Measurements from ENCODE around the gene KDM3B.
A peak's percentile ranks its signal among the peaks of the same experiment; 100 is the strongest.

Gene KDM3B

DNA sequence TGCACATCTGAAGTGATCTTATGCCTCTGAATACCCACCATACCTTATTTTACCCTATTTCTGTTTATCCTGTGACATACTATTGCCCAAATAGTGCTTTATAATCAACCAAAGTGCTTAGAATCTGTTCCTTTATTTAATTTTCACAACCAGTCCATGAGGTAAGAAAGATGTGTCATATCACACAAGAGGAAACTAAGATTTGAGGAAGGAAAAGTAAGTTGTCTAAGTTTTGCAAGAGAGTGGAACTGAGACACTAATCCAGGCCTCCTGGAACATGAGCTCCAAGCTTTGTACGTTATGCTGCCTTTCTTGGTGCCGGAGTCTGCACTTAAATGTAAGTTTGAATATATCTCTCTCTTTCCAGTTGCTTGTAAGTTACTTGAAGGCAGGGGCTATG is 17.2 kb downstream of the KDM3B start:
- TF ChIP-seq, protein P1, sequence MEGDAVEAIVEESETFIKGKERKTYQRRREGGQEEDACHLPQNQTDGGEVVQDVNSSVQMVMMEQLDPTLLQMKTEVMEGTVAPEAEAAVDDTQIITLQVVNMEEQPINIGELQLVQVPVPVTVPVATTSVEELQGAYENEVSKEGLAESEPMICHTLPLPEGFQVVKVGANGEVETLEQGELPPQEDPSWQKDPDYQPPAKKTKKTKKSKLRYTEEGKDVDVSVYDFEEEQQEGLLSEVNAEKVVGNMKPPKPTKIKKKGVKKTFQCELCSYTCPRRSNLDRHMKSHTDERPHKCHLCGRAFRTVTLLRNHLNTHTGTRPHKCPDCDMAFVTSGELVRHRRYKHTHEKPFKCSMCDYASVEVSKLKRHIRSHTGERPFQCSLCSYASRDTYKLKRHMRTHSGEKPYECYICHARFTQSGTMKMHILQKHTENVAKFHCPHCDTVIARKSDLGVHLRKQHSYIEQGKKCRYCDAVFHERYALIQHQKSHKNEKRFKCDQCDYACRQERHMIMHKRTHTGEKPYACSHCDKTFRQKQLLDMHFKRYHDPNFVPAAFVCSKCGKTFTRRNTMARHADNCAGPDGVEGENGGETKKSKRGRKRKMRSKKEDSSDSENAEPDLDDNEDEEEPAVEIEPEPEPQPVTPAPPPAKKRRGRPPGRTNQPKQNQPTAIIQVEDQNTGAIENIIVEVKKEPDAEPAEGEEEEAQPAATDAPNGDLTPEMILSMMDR (IDR thresholded peaks at IDR 0.05; ENCODE audit: low read depth, low read length): no peak
- peak; percentile 54; the same call in 1 of the 2 replicates for TF ChIP-seq MYC (IDR thresholded peaks at IDR 0.05; ENCODE audit: low read depth, low read length)
- TF ChIP-seq POLR2A (IDR thresholded peaks at IDR 0.05; ENCODE audit: extremely low read depth, insufficient read length): no peak
- TF ChIP-seq, protein P2, sequence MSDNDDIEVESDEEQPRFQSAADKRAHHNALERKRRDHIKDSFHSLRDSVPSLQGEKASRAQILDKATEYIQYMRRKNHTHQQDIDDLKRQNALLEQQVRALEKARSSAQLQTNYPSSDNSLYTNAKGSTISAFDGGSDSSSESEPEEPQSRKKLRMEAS (IDR thresholded peaks at IDR 0.05; ENCODE audit: low read depth, low read length): 0 out of 2 replicates have a peak, but pooled peaks have one; percentile 13
- H3K4me3 ChIP-seq (ENCODE audit: low read depth, low read length): no peak overlapping the region
- DNase-seq (ENCODE audit: low read depth): peak; percentile 68

DNA sequence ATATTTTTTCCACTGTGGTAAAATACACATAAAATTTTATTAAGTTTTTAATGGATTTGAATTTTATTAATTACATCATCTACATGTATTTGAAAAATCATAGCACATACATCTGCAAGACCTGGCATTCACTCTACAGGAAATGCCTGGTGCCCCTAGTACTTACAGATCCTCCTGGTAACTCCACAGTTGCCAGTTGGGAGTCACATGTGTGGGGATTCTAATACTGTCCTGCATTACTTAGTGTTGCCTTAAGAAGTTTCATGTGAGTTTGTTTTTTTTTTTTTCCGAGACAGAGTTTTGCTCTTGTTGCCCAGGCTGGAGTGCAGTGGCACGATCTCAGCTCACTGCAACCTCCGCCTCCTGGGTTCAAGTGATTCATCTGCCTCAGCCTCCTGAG is 18.1 kb downstream of the KDM3B start:
- no peak overlapping the region for H3K4me3 ChIP-seq (ENCODE audit: low read depth, low read length)
- DNase-seq (ENCODE audit: low read depth): peak; percentile 8
- TF ChIP-seq, protein P1 (IDR thresholded peaks at IDR 0.05; ENCODE audit: low read depth, low read length): no peak
- TF ChIP-seq, protein P2 (IDR thresholded peaks at IDR 0.05; ENCODE audit: low read depth, low read length): no peak
- no peak for TF ChIP-seq POLR2A (IDR thresholded peaks at IDR 0.05; ENCODE audit: extremely low read depth, insufficient read length)
- TF ChIP-seq MYC (IDR thresholded peaks at IDR 0.05; ENCODE audit: low read depth, low read length): no peak

DNA sequence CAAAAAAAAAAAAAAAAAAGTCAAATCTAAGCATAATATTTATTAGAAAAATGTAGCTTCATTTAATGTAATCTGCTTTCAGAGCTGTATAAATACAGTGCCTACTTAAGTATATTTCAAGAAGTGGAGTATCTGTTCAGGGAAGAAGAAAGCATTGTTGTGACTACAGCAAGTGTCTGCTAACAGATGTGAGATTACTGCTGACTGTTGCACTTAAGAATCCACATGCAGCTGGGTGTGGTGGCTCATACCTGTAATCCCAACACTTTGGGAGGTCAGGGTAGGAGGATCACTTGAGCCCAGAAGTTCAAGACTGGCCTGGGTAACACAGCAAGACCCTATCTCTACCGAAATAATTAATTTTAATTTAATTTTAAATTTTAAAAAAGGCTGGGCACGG is 19.0 kb downstream of the KDM3B start:
- TF ChIP-seq, protein P1 (IDR thresholded peaks at IDR 0.05; ENCODE audit: low read depth, low read length): no peak
- no peak for TF ChIP-seq POLR2A (IDR thresholded peaks at IDR 0.05; ENCODE audit: extremely low read depth, insufficient read length)
- TF ChIP-seq, protein P2 (IDR thresholded peaks at IDR 0.05; ENCODE audit: low read depth, low read length): no peak
- TF ChIP-seq MYC (IDR thresholded peaks at IDR 0.05; ENCODE audit: low read depth, low read length): no peak
- DNase-seq (ENCODE audit: low read depth): no peak
- H3K4me3 ChIP-seq (ENCODE audit: low read depth, low read length): no peak overlapping the region

DNA sequence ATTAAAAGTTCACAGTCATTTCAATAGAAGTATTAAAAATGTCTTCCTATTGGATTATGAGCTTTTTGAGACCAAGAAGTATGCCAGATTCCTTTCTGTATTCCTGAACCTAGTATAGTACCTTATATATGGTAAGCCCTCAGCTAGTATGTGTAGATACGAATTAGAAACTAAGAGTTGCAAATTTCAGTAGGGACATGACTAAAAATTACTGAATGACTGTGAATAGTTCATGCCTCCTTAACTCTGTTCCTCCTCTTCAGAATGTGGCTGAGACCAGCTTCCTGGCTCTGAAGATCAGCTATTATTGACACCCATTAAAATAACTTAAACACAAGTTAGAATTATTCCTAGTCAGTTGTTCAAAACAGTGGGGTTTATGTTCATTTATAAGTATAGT is 19.7 kb downstream of the KDM3B start:
- TF ChIP-seq, protein P1 (IDR thresholded peaks at IDR 0.05; ENCODE audit: low read depth, low read length): no peak
- TF ChIP-seq MYC (IDR thresholded peaks at IDR 0.05; ENCODE audit: low read depth, low read length): no peak
- no peak for TF ChIP-seq POLR2A (IDR thresholded peaks at IDR 0.05; ENCODE audit: extremely low read depth, insufficient read length)
- TF ChIP-seq, protein P2 (IDR thresholded peaks at IDR 0.05; ENCODE audit: low read depth, low read length): no peak
- no peak for DNase-seq (ENCODE audit: low read depth)
- H3K4me3 ChIP-seq (ENCODE audit: low read depth, low read length): no peak overlapping the region

DNA sequence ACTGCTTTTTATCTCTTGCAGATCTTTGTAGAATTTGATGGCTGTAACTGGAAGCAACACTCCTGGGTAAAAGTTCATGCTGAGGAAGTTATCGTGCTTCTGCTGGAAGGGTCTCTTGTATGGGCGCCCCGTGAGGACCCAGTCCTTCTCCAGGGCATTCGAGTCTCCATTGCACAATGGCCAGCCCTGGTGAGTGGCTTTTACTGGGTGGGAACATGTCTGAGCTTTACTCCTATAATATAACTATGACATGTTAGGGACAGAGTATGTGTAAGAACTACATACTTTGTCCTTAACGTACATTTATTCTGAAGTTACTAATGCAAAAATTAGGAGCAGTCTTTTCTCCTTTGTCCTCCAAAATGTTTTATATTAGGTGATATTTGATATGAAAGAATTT is 20.2 kb downstream of the KDM3B start:
- TF ChIP-seq, protein P2 (IDR thresholded peaks at IDR 0.05; ENCODE audit: low read depth, low read length): no peak
- TF ChIP-seq, protein P1 (IDR thresholded peaks at IDR 0.05; ENCODE audit: low read depth, low read length): no peak
- no peak for TF ChIP-seq MYC (IDR thresholded peaks at IDR 0.05; ENCODE audit: low read depth, low read length)
- TF ChIP-seq POLR2A (IDR thresholded peaks at IDR 0.05; ENCODE audit: extremely low read depth, insufficient read length): no peak
- H3K4me3 ChIP-seq (ENCODE audit: low read depth, low read length): no peak overlapping the region
- DNase-seq (ENCODE audit: low read depth): peak; percentile 13

Data from NB4 (cell line).